PFSK-1 (cell line): ENCODE data around the gene ZFP82.
A peak's percentile ranks its signal among the peaks of the same experiment; 100 is the strongest.

ENCODE experiments used
- FOXP2 ChIP-seq: optimal IDR thresholded peaks from 2 replicates; pipeline ENCODE3; 2011; ENCODE audit warnings: borderline replicate concordance, control low read depth, inconsistent platforms; ENCODE audit not compliant: insufficient read depth; ENCODE audit errors: extremely low read length, extremely low read depth
- POLR2AphosphoS5 ChIP-seq: IDR thresholded peaks from 2 replicates; pipeline ENCODE4 v1.6.1; 2012; ENCODE audit warnings: low read depth, mild to moderate bottlenecking, control low read depth, low read length, moderate library complexity
- SIN3A ChIP-seq: IDR thresholded peaks from 2 replicates; pipeline ENCODE4 v1.6.1; 2012; ENCODE audit warnings: mild to moderate bottlenecking, low read length, moderate library complexity, borderline replicate concordance; ENCODE audit not compliant: insufficient read depth
- TAF1 ChIP-seq: IDR thresholded peaks from 2 replicates; pipeline ENCODE4 v1.6.1; 2012; ENCODE audit warnings: low read length, control low read depth, borderline replicate concordance; ENCODE audit not compliant: insufficient read depth
- TF ChIP-seq, protein P1 (sequence below), 2 experiments: IDR thresholded peaks; 2 replicates each; pipeline versions ENCODE4 v1.6.1 to v1.8.0; 2011 to 2012; ENCODE audit warnings: low read depth in 2 of 2, low read length in 2 of 2, control low read depth in 1 of 2, inconsistent platforms in 1 of 2, mild to moderate bottlenecking in 1 of 2, moderate library complexity in 1 of 2; ENCODE audit not compliant: insufficient read depth in 1 of 2

Gene ZFP82

DNA sequence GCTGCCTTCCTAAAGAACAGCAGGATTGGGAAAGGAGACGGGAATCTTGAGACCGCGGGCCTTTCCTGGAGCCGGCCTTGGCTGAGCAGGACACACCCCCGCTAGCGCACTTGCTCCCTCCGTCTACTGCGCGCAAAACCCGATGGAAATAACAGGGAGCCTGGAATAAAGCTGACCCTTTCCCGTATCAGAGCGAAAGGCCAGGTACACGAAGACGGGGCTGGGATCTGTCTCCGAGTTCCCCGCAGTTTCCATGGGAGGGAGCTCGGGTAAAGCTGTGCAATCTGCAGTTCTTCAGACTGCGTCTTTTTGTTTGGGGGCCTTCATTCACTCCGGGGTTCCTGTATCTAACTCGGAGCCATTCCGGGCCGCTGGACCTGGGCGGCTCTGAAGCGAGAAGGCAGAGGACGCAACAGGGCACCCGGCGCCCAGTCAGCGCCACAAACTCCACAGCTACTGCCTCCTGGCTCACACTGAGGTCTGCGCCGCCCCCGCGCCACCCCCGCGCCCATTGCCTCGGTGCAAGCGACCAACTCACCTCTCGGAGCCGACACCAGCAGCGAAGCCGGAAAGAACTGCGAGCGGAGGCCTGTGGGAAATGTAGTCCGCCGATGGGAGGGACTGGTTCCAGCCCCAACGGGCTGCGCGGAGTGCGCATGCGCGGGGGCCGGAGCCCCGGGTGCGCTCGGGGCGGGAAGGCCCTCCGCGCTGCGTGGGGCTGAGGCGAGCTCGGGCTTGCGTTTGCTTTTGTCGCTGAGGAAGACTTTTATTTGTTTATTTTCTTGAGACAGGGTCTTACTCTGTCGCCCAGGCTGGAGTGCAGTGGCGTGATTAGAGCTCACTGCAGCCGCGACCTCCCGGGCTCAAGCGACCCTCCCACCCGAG, 39.6 kb downstream of the ZFP82 start, which contains the start of gene ZFP14:
TSS of gene ZFP14 (minus strand) at position 577 of the 885 bp plus-strand sequence. CDS start 11,309 bp downstream, outside the sequence.
- TF ChIP-seq FOXP2 = peak; percentile 66
- TF ChIP-seq, protein P1, sequence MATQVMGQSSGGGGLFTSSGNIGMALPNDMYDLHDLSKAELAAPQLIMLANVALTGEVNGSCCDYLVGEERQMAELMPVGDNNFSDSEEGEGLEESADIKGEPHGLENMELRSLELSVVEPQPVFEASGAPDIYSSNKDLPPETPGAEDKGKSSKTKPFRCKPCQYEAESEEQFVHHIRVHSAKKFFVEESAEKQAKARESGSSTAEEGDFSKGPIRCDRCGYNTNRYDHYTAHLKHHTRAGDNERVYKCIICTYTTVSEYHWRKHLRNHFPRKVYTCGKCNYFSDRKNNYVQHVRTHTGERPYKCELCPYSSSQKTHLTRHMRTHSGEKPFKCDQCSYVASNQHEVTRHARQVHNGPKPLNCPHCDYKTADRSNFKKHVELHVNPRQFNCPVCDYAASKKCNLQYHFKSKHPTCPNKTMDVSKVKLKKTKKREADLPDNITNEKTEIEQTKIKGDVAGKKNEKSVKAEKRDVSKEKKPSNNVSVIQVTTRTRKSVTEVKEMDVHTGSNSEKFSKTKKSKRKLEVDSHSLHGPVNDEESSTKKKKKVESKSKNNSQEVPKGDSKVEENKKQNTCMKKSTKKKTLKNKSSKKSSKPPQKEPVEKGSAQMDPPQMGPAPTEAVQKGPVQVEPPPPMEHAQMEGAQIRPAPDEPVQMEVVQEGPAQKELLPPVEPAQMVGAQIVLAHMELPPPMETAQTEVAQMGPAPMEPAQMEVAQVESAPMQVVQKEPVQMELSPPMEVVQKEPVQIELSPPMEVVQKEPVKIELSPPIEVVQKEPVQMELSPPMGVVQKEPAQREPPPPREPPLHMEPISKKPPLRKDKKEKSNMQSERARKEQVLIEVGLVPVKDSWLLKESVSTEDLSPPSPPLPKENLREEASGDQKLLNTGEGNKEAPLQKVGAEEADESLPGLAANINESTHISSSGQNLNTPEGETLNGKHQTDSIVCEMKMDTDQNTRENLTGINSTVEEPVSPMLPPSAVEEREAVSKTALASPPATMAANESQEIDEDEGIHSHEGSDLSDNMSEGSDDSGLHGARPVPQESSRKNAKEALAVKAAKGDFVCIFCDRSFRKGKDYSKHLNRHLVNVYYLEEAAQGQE (IDR thresholded peaks at IDR 0.05; ENCODE audit: insufficient read depth in 1 of 2, low read depth in 2 of 2, low read length in 2 of 2) = no peak
- peak; percentile 62; the same call in 1 of the 2 replicates for TF ChIP-seq SIN3A
- TF ChIP-seq TAF1 = no peak
- peak; percentile 83 for TF ChIP-seq POLR2AphosphoS5

DNA sequence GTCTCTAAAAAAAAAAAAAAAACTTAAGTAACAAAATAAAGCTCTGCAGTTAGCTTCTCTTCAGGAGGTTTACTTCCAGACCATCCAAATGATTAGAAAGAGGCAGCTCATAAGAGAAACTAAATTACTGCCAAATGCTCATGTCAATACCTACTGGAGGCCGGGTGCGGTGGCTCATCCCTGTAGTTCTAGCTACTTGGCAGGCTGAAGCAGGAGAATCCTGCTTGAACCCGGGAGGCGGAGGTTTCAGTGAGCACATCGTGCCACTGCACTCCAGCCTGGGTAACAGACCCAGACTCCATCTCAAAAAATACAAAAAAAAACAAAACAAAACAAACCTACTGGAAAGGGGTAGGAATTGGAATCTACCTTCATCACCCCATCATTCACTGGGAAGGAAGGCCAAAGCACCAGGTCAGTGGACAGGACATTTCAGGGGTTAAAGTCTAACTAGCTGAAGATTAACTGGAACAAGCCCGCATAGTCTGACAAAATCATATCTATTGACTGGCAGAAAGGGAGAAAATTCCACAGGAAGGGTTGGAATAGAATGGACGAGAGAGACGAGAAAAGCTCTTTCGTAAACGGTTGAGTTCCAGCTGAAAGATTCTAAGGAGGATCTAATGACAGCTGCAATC, 40.8 kb downstream of the ZFP82 start:
- no peak for TF ChIP-seq SIN3A
- no peak for TF ChIP-seq FOXP2
- TF ChIP-seq, protein P1 (IDR thresholded peaks at IDR 0.05; ENCODE audit: insufficient read depth in 1 of 2, low read depth in 2 of 2, low read length in 2 of 2) = no peak
- no peak for TF ChIP-seq POLR2AphosphoS5
- TF ChIP-seq TAF1 = no peak

DNA sequence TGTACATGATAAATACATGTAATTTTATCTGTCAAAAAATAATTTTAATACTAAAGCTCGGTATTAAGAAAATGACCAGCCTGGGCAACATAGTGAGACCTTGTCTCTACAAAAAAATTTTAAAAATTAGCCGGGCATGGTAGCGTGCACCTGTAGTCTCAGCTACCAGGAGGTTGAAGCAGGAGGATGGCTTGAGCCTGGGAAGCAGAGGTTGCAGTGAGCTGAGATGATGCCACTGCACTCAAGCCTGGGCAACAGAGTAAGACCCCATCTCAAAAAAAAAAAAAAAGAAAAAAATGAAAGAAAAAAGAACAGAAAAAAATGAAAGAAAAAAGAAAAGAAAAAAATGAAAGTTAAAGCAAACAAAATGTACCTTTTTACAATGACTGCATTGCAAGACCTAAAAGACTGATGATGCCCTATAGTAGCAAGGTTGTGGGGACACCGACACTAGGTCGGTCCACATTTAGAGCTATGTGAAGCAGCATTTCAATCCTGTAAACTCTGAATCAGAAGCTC, 44.7 kb downstream of the ZFP82 start:
- TF ChIP-seq POLR2AphosphoS5 (no peak), SIN3A (no peak), TAF1 (no peak), FOXP2 (no peak)
- TF ChIP-seq, protein P1 (IDR thresholded peaks at IDR 0.05; ENCODE audit: insufficient read depth in 1 of 2, low read depth in 2 of 2, low read length in 2 of 2) = no peak

DNA sequence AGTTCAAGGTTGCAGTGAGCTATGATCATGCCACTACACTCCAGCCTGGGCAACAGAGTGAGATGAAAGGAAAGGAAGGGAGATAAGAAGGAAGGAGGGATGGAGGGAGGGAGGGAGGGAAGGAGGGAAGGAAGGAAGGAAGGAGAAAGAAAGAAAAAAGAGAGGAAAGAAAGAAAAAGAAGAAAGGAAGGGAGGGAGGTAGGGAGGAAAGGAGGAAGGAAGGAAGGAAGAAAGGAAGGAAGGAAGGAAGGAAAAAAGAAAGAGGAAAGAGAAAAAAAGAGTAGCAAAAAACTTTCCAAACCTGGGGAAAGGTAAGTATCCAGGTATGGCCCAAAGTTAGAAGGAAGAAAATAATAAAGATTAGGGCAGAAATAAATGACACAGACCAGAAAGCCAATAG, 46.6 kb downstream of the ZFP82 start:
- TF ChIP-seq TAF1 (no peak), SIN3A (no peak)

DNA sequence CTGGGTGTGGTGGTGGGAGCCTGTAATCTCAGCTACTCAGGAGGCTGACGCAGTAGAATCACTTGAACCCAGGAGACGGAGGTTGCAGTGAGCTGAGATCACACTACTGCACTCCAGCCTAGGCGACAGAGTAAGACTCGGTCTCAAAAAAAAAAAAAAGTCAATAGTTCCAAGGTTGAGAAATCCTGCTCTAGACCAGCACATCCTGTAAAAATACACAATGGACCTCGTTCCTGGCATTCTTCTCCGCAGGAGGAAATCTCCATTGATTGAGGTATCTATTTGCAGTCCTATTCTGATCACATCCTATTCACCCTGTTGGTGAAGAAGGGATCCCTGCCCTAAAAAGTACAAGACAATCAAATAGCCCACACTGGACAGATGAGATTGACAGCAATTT, 54.6 kb downstream of the ZFP82 start:
- TF ChIP-seq TAF1 (no peak), POLR2AphosphoS5 (no peak), FOXP2 (no peak), SIN3A (no peak)
- TF ChIP-seq, protein P1 (IDR thresholded peaks at IDR 0.05; ENCODE audit: insufficient read depth in 1 of 2, low read depth in 2 of 2, low read length in 2 of 2) = no peak
